Amniotic stem cell (primary cell): ENCODE data around the gene SORCS3.

Experiments used
- DNase-seq: peaks from one replicate; lab custom pipeline; 2025; lab: John Stamatoyannopoulos, UW

Gene SORCS3

DNA sequence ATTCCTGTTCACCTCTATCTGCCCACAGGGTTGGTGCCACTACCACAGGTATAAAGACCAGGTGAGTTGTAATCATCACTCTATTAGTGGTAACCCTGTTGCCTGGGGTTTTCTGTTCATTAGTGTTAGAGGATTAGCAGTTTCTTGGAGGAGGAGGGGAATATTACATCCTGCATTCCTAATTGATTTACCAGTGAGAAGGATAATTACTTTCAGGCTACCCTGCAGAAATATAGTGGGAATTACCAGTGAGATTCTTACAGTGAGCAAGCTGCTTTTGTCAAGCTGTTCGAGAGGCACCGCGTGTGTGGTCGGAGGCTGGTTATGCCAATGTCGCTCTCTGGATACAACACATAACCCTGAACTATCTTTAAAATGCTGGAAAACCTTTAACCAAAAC lies 280.7 kb downstream of the SORCS3 start:
- no peak for DNase-seq

DNA sequence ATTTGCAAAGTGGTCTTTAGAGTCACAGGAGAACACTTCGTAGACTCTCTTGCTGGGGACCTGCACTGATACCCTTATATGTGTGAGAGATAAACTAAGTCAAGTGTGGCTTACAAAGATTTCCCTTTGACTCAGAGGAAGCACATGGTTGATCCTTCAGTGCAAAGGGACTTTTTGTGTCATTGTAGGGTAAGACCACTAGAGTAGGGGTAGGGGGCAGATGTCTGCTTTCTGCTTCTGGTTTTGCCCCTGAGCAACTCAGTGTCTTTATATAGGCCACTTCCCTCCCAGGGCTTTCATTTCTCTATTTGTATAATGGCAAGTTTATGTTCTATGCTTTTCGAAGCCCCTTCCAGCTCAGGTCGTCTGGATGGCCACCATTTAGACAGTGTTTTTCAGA lies 281.7 kb downstream of the SORCS3 start:
- no peak for DNase-seq

DNA sequence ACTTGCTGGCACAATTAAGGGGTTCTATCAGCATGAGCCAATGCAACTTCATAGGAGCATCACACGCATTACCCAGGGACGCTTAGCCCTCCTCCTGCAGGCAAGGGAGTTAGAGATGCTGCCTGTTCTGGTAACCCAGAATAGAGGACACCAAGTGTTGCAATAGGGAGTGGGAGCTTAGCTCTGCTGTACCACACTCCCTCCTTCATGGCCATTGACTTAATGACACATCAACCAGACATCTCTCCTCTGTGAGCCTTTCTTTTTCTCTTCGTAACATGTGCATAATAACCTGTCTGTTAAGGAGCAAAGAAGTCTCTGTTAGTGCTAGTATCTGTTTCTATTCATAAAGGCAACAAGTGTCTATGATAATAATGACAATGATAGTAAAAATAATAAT lies 282.4 kb downstream of the SORCS3 start:
- no peak for DNase-seq

DNA sequence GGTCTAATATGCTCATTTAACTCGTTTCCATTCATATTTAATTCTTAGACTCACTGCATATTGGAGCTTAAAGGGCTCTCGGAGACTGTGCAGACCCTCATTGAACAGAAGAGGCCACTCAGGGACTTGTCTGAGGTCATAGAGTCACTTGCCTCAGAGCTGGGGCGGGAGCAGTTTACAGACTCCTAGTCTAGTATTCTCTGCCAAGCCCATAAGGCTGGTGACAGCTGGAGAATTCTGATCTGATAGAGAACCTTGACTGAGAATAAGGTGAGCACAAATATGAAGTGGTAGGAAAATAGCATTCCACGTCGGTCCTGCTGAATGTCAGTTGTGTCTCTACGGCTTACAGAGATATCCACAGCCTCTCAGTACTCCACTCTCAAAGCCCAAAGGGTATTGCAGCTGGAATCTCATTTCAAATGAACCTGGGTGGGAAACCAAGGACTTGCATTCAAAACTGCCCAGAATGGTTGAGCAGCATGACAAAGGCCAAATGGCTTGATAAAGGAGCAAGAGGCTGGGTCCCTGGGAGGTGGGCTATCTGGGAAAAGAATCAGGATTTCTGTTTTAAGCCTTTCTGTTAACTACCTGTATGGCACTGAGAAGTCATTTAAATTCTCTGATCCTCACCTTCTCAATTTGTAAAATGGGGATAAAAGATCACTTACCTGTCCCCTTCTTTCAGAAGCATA lies 283.2 kb downstream of the SORCS3 start:
- no peak for DNase-seq

DNA sequence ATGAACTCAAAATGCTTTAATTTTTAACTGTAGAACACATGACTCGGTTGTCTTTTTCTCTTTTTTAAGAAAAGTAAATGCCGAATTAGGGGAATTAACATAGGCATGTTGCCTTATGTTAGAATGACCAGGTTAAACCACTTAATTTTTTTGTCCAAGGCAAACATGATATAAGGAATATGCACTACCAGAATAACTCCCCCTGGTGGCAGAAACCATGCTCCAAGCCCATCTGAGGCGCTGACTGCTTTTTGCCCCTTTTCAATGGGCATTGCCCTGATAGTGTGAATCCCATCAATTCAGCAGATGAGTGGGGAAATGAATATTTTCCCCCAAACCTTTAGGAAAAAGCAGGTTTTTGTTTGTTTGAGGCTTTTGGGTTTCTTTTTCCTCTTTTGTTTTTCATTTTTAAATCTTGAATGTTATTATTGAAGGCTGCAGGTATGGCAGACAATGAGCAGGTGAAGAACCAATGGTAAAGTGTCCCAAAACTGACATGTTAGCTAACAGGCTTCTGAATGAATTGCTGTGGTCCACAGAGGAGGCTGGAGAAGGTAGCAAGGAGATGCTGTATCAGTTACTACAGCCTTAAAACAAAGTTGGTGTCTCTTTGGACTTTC lies 284.3 kb downstream of the SORCS3 start:
- no peak for DNase-seq

DNA sequence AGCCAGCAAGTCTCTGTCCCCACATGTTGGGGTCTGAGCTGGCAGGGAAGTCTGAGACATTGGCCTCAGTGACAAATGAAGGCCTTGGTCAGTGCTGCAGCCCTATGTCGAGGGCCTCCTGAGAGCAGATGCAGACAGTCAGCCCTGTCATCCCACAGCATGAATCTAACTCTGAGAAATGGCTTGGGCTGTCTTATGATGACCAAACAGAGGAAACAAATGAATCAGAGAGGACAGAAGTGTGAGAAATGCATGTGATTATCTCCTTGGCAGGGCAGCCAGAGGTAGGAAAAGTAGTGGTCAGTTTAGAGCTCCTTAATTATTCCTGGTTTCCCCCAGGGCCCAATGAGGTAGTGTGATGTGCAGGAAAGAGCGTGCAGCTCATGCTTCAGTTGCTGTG lies 287.6 kb downstream of the SORCS3 start:
- no peak for DNase-seq

DNA sequence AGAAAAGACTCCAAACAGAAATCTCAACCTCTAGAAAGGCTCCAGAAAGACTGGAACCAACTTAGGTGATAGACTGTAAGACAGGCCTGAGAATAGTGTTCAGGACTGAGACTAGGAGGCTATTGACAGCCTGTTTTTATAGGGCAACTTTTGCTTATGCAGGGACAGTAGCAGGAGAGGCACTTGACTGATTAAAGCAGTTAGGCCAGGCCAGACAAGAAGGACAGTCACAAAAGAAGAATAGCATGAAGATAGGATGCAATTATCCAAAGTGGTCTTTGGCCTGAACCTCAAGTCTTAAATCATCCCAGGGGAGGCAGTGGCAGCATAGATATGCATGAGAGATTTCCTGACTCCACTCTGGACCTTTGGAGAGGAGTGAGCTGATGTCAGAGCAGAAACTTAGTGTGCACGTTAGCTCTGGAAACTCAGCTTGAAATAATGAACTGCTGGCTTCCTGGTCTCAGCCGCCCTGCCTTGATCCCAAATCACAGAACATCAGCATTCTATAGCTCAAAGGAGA lies 290.6 kb downstream of the SORCS3 start:
- DNase-seq: no peak

DNA sequence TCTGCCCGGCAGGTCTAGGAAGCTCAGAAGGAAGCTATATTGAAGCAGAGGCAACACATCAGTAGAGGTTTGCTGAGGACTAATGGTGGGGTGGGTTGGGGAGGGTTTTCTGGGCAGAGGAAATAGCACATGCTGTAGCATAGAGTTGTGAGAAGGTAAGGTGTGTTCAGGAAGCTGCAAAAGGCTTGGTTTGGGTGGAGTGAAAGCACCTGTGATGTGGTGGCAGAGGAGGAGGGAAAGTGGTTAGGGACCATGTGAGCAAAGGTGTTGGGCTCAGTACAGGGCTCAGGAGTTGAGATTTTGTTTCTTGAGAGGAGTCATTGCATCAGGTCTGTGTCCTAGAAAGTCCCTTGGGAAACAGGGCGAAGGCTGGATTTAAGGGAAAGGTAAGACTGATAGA lies 294.6 kb downstream of the SORCS3 start:
- no peak for DNase-seq

DNA sequence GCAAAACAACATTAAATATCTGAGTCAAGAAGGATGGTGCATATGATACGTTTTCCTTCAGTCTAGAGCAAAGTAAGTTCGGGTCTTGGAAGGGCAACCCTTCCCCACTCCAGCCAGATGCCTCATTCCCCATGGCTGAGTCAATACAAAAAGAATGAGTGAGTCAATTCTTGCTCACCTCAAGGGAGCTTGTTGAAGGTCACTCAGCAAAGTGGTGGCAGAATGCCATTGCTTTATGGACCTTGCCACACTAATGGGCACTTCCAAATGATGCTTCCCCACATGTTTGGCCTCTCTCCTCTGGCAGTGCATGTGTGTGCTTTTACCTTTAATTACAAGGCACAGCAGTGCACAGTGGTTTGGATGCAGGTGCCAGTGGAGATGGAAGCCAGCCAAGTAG lies 296.5 kb downstream of the SORCS3 start:
- no peak for DNase-seq

DNA sequence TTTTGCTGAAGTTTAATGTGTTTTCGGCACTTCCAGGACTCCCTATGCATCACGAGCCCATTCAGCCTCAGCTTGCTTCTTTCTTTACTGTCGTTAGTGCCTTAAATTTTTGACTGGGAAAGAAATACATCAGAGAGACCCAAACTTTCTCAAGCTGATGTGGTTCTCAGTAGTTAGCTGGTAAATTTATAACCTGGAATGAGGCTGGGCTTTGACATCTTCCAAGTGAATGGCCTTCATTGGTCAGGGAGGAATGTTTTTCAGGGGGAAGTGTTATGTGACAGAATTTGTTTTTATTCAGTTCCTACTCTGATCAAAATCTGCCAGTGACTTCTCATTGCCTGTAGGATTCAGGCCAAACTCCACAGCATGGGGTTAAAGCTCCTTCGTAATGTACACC lies 296.9 kb downstream of the SORCS3 start:
- DNase-seq: no peak

DNA sequence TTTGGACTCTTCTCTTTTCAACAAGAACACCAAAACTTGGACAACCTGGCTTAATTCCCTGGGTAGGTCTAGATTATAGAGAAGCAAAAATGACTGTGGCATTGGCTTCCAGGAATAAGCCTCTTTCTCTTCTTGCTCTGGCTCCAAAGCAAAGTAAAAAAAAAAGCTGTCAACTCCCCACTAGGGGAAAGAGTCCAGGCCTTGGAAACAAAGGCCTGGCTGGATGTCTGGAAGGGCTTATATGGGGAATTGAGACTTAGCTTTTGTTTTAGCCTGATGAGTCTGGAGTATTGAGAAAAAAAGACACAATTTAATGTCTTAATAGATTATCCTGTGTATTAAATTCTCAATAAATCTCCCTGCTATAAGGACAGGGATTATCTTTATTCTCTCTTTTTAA lies 300.6 kb downstream of the SORCS3 start:
- DNase-seq: no peak

DNA sequence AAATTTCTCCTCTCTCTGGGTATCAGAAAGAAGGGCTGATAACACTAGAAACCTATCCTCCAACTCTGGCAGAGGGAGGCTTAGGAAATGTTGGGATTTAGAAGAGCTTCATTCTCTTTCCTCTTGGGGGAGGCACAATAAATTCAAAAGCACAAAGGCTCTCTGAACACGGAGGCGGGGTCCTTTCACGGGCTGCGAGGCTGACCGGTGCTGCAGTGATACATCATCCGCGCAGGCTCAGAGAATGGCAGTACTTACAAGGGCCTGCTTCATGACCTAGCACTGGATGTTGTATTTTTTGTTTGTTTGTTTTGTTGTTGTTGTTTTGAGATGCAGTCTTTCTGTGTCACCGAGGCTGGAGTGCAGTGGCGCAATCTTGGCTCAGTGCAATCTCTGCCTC lies 306.2 kb downstream of the SORCS3 start:
- no peak for DNase-seq

DNA sequence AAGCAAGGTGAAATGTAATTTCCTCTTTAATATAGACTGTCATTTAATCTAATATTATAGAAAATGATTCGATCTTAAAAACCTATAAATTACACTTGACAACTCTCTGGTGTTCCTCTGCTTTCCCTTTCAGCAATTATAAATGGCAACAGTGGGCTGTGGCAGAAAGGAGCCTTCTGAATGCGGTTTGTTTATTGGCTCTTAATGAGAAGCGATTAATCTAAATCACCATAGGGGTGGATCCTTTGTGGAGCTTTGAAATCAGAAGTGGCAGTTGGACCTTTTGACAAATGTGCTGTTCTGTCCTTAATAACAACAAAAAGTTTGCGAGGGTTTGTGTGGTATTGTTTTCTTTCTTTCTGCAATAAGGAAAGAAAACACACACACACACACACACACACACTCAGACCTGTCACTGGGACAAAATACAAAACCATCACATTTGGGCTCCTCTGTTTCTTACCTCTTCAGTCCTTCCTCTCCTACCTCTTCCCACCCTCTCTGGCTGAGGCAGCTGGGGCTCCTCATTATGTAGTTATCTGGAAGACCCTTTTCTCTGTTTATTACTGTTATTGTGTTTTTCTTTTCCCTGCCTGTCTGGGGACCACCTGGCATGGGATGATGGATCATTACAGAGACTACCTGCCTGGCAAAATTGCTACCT lies 316.2 kb downstream of the SORCS3 start:
- DNase-seq: no peak

DNA sequence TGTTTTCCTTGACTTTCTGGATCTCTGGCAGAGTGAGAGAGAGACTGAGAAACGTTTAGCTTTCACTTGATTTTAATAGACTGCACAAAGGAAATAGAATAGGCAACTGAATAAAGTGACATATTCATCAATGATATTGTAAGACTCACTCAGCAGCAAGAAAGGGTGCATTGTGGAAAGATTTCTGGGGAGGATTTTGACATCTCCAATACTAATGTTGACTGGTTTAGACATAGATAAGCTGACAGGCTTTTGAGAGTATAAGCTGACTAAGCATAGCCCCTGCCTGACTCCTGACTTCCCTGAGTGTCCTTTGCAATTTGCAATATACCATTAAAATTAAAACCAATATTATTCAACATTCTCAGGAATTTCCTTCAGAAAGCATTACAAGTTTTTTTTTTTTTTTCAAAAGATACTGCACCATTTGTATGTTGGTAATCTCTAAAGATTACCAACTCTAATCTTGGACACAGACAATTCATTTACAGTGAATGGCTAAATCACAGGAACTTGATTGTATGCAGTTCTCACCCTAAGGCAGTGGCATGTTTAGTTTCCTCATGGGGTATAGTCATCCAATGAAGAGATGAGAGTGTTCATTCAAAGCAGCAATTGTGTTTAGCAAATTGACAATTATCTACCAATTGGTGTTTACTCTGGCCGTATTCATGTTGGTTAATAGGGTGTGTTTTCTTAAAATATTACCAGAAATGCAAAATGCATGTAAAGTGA lies 325.6 kb downstream of the SORCS3 start:
- DNase-seq: no peak

DNA sequence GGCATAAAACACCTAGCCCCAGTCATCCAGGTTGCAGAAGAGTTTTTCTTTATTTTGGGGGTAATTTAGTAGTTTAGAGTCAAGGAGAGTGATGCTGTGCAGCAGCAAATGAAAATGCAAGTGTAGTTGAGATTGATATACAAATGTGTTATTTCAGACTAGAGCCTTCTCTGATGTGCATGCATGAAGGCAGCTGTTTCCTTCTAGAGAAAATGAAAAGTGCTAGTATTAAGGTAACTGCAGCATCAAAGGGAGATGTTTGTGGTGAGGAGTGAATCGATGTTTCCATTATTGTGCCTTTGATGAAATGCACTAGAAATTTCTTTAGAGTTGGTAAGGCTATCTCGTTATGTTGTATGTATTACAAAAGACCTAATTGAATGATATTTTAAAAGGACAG lies 339.3 kb downstream of the SORCS3 start:
- DNase-seq: no peak

DNA sequence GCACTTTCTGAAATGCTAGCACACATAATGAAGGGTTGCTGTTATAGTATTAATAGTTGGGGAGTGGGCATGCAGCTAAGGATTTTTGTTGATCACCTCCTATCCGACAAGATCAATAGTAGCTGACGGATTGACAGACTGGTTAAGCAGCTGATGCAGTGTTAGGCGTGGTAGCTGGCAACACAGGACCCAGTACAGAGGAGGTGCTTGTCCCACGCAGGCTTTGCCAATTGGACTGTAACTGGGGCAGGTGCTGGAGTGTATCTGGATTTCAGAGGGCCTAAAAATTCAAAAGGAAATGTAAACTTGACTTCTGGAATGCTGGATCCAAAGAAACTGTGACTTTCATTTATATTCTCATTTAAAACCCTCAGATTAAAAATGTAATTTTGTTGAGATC lies 340.9 kb downstream of the SORCS3 start:
- DNase-seq: no peak

DNA sequence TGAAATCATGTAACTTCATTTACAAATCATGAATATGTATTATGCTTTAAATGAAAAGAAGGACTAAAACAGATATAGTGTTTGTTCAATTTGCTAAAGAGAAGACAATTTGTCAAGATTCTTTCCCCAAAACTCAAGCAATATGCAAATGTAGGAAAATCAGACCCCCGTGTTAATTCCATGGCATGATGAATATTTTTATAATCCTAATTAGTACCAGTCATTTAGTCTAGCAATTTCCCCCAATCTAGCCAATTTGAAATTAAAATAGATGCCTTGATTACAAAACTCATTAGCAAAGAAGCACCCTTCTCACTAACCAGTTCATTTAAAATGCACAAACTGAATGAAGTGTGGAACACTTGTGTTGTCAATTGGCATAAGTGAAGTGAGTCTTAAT lies 347.6 kb downstream of the SORCS3 start:
- DNase-seq: no peak

DNA sequence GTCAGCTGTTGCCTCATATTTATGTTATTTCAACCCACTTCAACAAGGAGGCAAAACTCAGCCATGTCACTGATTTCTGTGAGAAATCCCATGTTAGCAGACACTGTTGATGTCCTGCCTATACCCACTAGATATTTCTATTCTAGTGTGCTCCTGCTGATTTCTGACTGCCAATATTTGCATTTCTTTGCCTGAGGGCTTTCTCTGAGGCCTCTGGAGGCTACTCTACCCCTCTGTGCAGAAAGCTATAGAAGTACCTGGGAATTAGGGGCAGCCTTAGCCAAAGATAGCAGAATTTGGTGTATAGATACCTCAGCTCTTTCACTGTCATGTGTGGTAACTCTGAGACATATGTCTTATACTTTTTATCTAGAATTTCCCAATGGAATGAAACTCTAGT lies 348.8 kb downstream of the SORCS3 start:
- no peak for DNase-seq

DNA sequence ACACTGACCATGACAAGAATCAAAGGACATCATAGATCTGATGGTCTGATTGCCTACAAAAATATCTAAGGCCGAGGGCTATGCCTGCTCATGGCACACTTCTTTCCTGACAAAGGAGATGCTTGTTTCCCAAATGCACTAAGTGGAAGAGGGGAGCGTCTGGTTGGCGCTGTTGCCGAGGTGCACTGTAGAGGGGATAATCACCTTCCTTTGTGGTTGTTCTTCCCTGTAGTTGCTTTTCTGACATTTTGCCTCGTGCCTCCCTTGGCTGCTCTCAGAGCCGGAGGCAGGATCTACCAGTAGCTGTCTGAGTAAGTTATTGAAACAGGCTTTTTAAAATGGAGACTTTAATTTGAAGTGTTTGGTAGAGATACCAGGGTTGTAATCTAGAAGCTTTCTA lies 352.0 kb downstream of the SORCS3 start:
- DNase-seq: no peak

DNA sequence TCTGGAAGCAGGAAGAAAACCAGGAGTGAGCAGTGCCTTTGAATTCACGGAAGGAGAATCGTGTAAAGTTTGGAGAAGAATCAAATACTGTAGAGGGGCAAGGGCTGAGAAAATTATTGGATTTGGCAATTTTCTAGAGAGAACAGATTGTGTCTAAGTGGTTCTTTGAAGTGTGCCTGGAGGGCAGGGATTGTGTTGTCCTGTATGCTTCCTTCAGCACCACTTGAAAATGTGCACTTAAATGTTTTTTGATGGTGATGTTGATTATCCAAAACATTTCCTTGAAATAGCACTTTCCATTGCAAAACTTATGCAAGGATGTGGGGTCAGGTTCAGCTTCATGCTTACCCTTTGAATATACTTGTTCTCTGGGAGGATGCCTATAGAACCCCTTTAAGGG lies 360.2 kb downstream of the SORCS3 start:
- DNase-seq: no peak

DNA sequence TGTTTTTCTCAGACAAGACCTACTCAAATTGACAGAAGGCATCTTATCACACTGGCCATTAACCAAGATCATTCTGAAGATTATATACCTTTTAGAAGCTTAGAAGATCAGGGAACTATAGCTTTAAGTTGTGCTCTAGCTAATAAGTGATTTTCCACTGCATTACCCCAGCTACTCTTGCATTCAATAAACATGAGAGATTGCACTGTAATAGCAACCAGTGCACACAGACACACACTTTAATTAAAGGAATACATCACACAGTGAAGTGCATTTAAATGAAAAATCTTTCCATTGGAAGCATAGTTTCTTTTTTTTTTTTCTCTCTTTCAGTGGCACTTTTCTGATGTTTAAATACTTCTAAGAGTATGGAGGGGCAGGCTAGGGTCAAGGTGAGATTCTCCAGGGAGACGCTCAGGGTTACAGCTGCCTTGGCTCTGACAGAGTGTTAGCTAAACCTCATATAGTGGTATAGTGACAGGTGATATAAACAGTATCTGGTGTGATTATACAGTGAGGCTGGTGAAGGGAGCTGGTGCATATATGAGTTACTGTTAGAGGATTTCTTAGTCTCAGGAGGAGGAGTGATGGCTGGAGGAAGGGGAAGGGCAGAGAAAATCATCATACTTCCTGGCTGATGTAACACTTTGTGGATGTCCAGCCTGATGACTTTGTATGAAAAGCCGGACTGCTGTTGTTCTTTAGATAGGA lies 369.5 kb downstream of the SORCS3 start:
- DNase-seq: no peak

DNA sequence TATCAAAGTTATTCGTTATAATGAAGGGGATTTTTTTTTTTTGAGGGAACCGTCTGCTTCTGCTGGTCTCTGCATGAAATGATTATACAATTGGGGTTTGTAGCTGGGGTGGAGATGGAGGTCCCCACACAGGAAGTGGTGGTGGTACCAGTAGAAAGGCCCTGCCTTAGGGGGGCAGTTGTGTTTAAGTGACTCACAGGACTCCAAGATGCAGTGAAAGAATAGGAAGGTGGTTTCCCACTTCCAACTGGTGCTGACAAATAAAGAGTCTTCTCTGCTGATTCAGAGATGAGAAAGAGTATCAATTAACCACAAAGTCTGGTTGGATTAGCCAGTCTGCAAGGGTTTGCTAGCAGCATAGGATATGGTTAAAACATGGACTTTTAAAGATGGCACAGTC lies 376.0 kb downstream of the SORCS3 start:
- DNase-seq: no peak
